SU-DHL-6 (cell line): Measurements from ENCODE around the gene TTC22.

Source experiments
- H2AFZ ChIP-seq: fragments of 200-600 bp; sonication (generic); 2 replicates; pipeline ENCODE4 v1.6.1; 2014; ENCODE audit warnings: low read depth, mild to moderate bottlenecking, moderate library complexity, mixed read lengths, antibody characterized with exemption, low read length; ENCODE audit not compliant: severe bottlenecking
- H3F3A ChIP-seq: fragments of 200-600 bp; shearing (Covaris generic); 2 replicates; pipeline ENCODE4 v1.6.0; 2016; ENCODE audit warnings: antibody characterized with exemption, mild to moderate bottlenecking; ENCODE audit not compliant: insufficient read depth
- H3K27ac ChIP-seq: fragments of 200-600 bp; sonication (generic); 2 replicates; pipeline ENCODE4 v1.5.1; 2016; ENCODE audit warnings: low read depth, mild to moderate bottlenecking, low read length, moderate library complexity, mixed read lengths
- H3K27me3 ChIP-seq: fragments of 200-600 bp; sonication (generic), shearing (Covaris generic); 2 replicates; pipeline ENCODE4 v1.6.0; 2014; ENCODE audit warnings: mild to moderate bottlenecking, low read length
- H3K36me3 ChIP-seq: fragments of 200-600 bp; sonication (generic); 2 replicates; pipeline ENCODE4 v1.6.1; 2014; ENCODE audit warnings: mild to moderate bottlenecking, low read length, mixed read lengths
- H3K4me2 ChIP-seq: fragments of 300-600, 200-600 bp; shearing (Covaris generic), sonication (generic); 2 replicates; pipeline ENCODE4 v1.6.0; 2014; ENCODE audit warnings: low read length, low read depth, mild to moderate bottlenecking; ENCODE audit not compliant: poor library complexity, severe bottlenecking
- H3K4me3 ChIP-seq: fragments of 200-600 bp; sonication (generic); 2 replicates; pipeline ENCODE4 v1.5.1; 2014; ENCODE audit warnings: antibody characterized with exemption, low read length, mild to moderate bottlenecking, mixed read lengths; ENCODE audit not compliant: insufficient read depth, poor library complexity, severe bottlenecking
- H3K79me2 ChIP-seq: fragments of 200-600 bp; sonication (generic); 2 replicates; pipeline ENCODE4 v1.6.1; 2014; ENCODE audit warnings: mild to moderate bottlenecking, low read length, moderate library complexity; ENCODE audit not compliant: insufficient read depth
- H3K9ac ChIP-seq: fragments of 200-600 bp; sonication (generic); 2 replicates; pipeline ENCODE4 v1.7.0; 2014; ENCODE audit warnings: mild to moderate bottlenecking, low read length
- H3K9me2 ChIP-seq: fragments of 200-600 bp; sonication (generic); replicated peaks from 2 replicates; pipeline ENCODE4 v1.6.1; 2014; ENCODE audit warnings: low read length; ENCODE audit not compliant: insufficient read depth
- H3K9me3 ChIP-seq: fragments of 200-600 bp; sonication (generic); 2 replicates; pipeline ENCODE4 v1.6.1; 2014; ENCODE audit warnings: low read length, mixed read lengths; ENCODE audit not compliant: insufficient read depth
- H4K20me1 ChIP-seq: fragments of 200-600 bp; sonication (generic); 2 replicates; pipeline ENCODE4 v1.6.1; 2014; ENCODE audit warnings: low read depth, mild to moderate bottlenecking, antibody characterized with exemption, low read length, moderate library complexity, mixed read lengths
- CTCF ChIP-seq: fragments of 200-600 bp; sonication (generic); IDR thresholded peaks from one replicate; pipeline ENCODE4 v1.5.1; 2017; ENCODE audit warnings: antibody characterized with exemption, mild to moderate bottlenecking, low read length, moderate library complexity; ENCODE audit not compliant: insufficient read depth, poor library complexity, severe bottlenecking
- EZH2phosphoT487 ChIP-seq: fragments of 200-600 bp; sonication (generic), shearing (Covaris generic); conservative IDR thresholded peaks from 2 replicates; pipeline ENCODE4 v1.6.1; 2018; ENCODE audit warnings: mild to moderate bottlenecking, antibody characterized with exemption, low read length, moderate library complexity, mixed read lengths

The TTC22 gene

GRCh38 chr1:54818461-54819194 is 17.5 kb upstream of the TTC22 start:
- Histone ChIP-seq H3K9me2 (no peaks in the 10 kb centered on the region), H3K4me3 (no peak overlapping the region), H3K9me3 (no peaks in the 10 kb centered on the region), H2AFZ (no peak overlapping the region), H3F3A (no peaks in the 10 kb centered on the region), H3K27me3 (no peaks in the 10 kb centered on the region), H3K36me3 (no peaks in the 10 kb centered on the region), H3K27ac (no peak overlapping the region), H3K79me2 (no peaks in the 10 kb centered on the region), H4K20me1 (no peaks in the 10 kb centered on the region), H3K9ac (no peak overlapping the region), H3K4me2 (no peak overlapping the region)
- TF ChIP-seq CTCF: no peak
- no peak for TF ChIP-seq EZH2phosphoT487

GRCh38 chr1:54816951-54817350 is 15.8 kb upstream of the TTC22 start:
- no peak overlapping the region for H3K9ac ChIP-seq
- H3K9me2 ChIP-seq: no peaks in the 10 kb centered on the region
- no peak overlapping the region for H2AFZ ChIP-seq
- H3K9me3 ChIP-seq: no peaks in the 10 kb centered on the region
- H3K79me2 ChIP-seq: no peaks in the 10 kb centered on the region
- H3K27me3 ChIP-seq: no peaks in the 10 kb centered on the region
- H3F3A ChIP-seq: no peaks in the 10 kb centered on the region
- H3K4me3 ChIP-seq: no peak overlapping the region
- H4K20me1 ChIP-seq: no peaks in the 10 kb centered on the region
- H3K4me2 ChIP-seq: no peak overlapping the region
- TF ChIP-seq CTCF (no peak), EZH2phosphoT487 (no peak)
- H3K36me3 ChIP-seq: no peaks in the 10 kb centered on the region
- H3K27ac ChIP-seq: no peak overlapping the region

GRCh38 chr1:54816130-54816529 is 15.0 kb upstream of the TTC22 start:
- Histone ChIP-seq H4K20me1 (no peaks in the 10 kb centered on the region), H2AFZ (no peak overlapping the region), H3K36me3 (no peaks in the 10 kb centered on the region), H3F3A (no peaks in the 10 kb centered on the region), H3K27me3 (no peaks in the 10 kb centered on the region), H3K9ac (no peak overlapping the region), H3K79me2 (no peaks in the 10 kb centered on the region), H3K9me2 (no peaks in the 10 kb centered on the region), H3K9me3 (no peaks in the 10 kb centered on the region), H3K27ac (no peak overlapping the region), H3K4me2 (no peak overlapping the region), H3K4me3 (no peak overlapping the region)
- TF ChIP-seq CTCF: no peak
- TF ChIP-seq EZH2phosphoT487: no peak
